Right atrium auricular region (tissue), 2 donors: ENCODE measurements around the gene TDRD12. TPM values are rescaled to one million over a fixed set of nuclear protein-coding genes. Genes with fewer than 3 reads are reported as not detected.
"Not testable (repeated sequence)": the region's sequence is repeated elsewhere in the genome, so short reads cannot be mapped to it uniquely, and the experiment has no call there.

ENCODE experiments used
- DNase-seq: peaks from one replicate; pipeline ENCODE4 v3.0.0-alpha.2; 2019; ENCODE audit warnings: low spot score
- H3K27ac ChIP-seq, 2 donors: fragments of 200-600 bp; sonication (generic); 1 replicate in 1 of 2; 2 replicates in 1 of 2; pipeline ENCODE4 v1.5.1; 2016 to 2019
- H3K27me3 ChIP-seq, 2 donors: fragments of 200-600 bp; sonication (generic); one replicate each; pipeline versions ENCODE4 v1.5.1 to v1.6.0; 2017 to 2019
- H3K36me3 ChIP-seq: fragments of 200-600 bp; sonication (generic); one replicate; pipeline ENCODE4 v1.5.1; 2016
- H3K4me1 ChIP-seq, 2 donors: fragments of 200-600 bp; sonication (generic); one replicate each; pipeline versions ENCODE4 v1.5.1 to v1.6.0; 2017 to 2019
- H3K4me3 ChIP-seq, 2 donors: fragments of 200-600 bp; sonication (generic); 1 replicate in 1 of 2; 2 replicates in 1 of 2; pipeline ENCODE4 v1.5.1; 2017 to 2019; ENCODE audit warnings: mild to moderate bottlenecking in 1 of 2, moderate library complexity in 1 of 2
- H3K9me3 ChIP-seq, 2 donors: fragments of 200-600 bp; sonication (generic); one replicate each; pipeline ENCODE4 v1.5.1; 2019
- total RNA-seq, 2 donors: library from RNA; depleted of rRNA; stranded (reverse); fragments of >200 nt; gene quantifications; one replicate each; pipeline ENCODE4 v1.1.0, GENCODE V29; 2016
- TF ChIP-seq, protein P1 (sequence below), 2 donors: fragments of 200-600 bp; sonication (generic); IDR thresholded peaks; one replicate each; pipeline ENCODE4 v1.5.1; 2019; ENCODE audit warnings: antibody characterized with exemption in 2 of 2

Gene TDRD12
- total RNA-seq, 2 donors from 2014 or later: 0.28 to 0.96 TPM

- Histone ChIP-seq H3K27ac (no peak overlapping the region), H3K9me3 (no peaks in the 10 kb centered on the region), H3K4me3 (no peak overlapping the region), H3K36me3 (no peaks in the 10 kb centered on the region), H3K4me1 (no peaks in the 10 kb centered on the region), H3K27me3 (no peaks in the 10 kb centered on the region)
- no peak for DNase-seq
- TF ChIP-seq, protein P1, sequence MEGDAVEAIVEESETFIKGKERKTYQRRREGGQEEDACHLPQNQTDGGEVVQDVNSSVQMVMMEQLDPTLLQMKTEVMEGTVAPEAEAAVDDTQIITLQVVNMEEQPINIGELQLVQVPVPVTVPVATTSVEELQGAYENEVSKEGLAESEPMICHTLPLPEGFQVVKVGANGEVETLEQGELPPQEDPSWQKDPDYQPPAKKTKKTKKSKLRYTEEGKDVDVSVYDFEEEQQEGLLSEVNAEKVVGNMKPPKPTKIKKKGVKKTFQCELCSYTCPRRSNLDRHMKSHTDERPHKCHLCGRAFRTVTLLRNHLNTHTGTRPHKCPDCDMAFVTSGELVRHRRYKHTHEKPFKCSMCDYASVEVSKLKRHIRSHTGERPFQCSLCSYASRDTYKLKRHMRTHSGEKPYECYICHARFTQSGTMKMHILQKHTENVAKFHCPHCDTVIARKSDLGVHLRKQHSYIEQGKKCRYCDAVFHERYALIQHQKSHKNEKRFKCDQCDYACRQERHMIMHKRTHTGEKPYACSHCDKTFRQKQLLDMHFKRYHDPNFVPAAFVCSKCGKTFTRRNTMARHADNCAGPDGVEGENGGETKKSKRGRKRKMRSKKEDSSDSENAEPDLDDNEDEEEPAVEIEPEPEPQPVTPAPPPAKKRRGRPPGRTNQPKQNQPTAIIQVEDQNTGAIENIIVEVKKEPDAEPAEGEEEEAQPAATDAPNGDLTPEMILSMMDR (IDR thresholded peaks at IDR 0.05): no peak
These were observed 25.2 kb downstream of the TDRD12 start for GRCh38 chr19:32744555-32745325.

DNA sequence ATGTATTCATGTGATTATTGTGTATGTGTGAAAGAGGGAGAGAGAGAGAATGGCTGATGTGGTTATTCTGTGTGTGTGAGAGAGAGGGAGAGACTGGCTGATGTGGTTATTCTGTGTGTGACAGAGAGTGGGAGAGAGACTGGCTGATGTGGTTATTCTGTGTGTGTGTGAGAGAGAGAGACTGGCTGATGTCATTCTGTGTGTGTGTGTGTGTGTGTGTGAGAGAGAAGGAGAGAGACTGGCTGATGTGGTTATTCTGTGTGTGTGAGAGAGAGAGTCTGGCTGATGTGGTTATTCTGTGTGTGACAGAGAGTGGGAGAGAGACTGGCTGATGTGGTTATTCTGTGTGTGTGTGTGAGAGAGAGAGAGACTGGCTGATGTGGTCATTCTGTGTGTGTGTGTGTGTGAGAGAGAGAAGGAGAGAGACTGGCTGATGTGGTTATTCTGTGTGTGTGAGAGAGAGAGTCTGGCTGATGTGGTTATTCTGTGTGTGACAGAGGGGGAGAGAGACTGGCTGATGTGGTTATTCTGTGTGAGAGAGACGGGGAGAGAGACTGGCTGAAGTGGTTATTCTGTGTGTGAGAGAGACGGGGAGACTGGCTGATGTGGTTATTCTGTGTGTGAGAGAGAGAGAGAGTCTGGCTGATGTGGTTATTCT, 26.2 kb downstream of the TDRD12 start:
- H3K27me3 ChIP-seq, H3K4me3 ChIP-seq: not testable (repeated sequence)

GRCh38 chr19:32746631-32747196, 27.1 kb downstream of the TDRD12 start:
- H3K4me3 ChIP-seq, H3K9me3 ChIP-seq, H3K27me3 ChIP-seq, H3K36me3 ChIP-seq, H3K4me1 ChIP-seq, H3K27ac ChIP-seq, DNase-seq: not testable (repeated sequence)

More for the DNA sequence above, 26.2 kb downstream of the TDRD12 start:
- not testable (repeated sequence) for H3K4me1 ChIP-seq, H3K9me3 ChIP-seq, H3K27ac ChIP-seq, H3K36me3 ChIP-seq, DNase-seq

GRCh38 chr19:32748497-32748896, 28.9 kb downstream of the TDRD12 start:
- TF ChIP-seq, protein P1 (IDR thresholded peaks at IDR 0.05): no peak
- H3K4me1 ChIP-seq: no peaks in the 10 kb centered on the region
- H3K27ac ChIP-seq: no peak overlapping the region
- H3K36me3 ChIP-seq: no peaks in the 10 kb centered on the region
- no peak for DNase-seq
- no peaks in the 10 kb centered on the region for H3K9me3 ChIP-seq
- H3K27me3 ChIP-seq: no peaks in the 10 kb centered on the region
- H3K4me3 ChIP-seq: no peak overlapping the region

GRCh38 chr19:32748948-32749347, 29.4 kb downstream of the TDRD12 start:
- TF ChIP-seq, protein P1 (IDR thresholded peaks at IDR 0.05): no peak
- Histone ChIP-seq H3K4me3 (no peak overlapping the region), H3K4me1 (no peaks in the 10 kb centered on the region), H3K27me3 (no peaks in the 10 kb centered on the region), H3K9me3 (no peaks in the 10 kb centered on the region), H3K27ac (no peak overlapping the region), H3K36me3 (no peaks in the 10 kb centered on the region)
- no peak for DNase-seq

GRCh38 chr19:32749361-32749760, 29.8 kb downstream of the TDRD12 start:
- Histone ChIP-seq H3K4me1 (no peaks in the 10 kb centered on the region), H3K27me3 (no peaks in the 10 kb centered on the region), H3K36me3 (no peaks in the 10 kb centered on the region), H3K27ac (no peak overlapping the region), H3K9me3 (no peaks in the 10 kb centered on the region), H3K4me3 (no peak overlapping the region)
- TF ChIP-seq, protein P1 (IDR thresholded peaks at IDR 0.05): no peak
- DNase-seq: no peak
